DOHH2 (cell line): Measurements from ENCODE around the gene FRMD4B.

Experiments
- CTCF ChIP-seq: fragments of 200-600 bp; sonication (generic); IDR thresholded peaks from one replicate; pipeline ENCODE4 v1.5.1; 2014; ENCODE audit warnings: antibody characterized with exemption, mild to moderate bottlenecking, low read depth, low read length; ENCODE audit not compliant: poor library complexity, severe bottlenecking
- EZH2phosphoT487 ChIP-seq: fragments of 200-600 bp; sonication (generic); IDR thresholded peaks from 2 replicates; pipeline ENCODE4 v1.6.1; 2017; ENCODE audit warnings: borderline replicate concordance, mild to moderate bottlenecking, antibody characterized with exemption, low read length, moderate library complexity, mixed read lengths

- TF ChIP-seq CTCF (no peak), EZH2phosphoT487 (no peak)
These were observed 2.4 kb upstream of the FRMD4B start for GRCh38 chr3:69388241-69388640.
